Kidney (tissue), 14 donors: Measurements from ENCODE around the gene RGS13. TPM values are rescaled to one million over a fixed set of nuclear protein-coding genes. Genes with fewer than 3 reads are reported as not detected.

ENCODE experiments used
- DNase-seq, 5 donors: peaks; one replicate each; pipeline ENCODE4 v3.0.0-alpha.2; 2013 to 2020
- FAIRE-seq: peaks from 2 replicates; lab custom pipeline; 2012; peaks lifted over from hg19 to GRCh38; lab: Jason Lieb, UNC
- H3K27ac ChIP-seq, 2 donors: one replicate each; pipeline ENCODE4 v1.7.0; 2013; ENCODE audit warnings: low read depth in 2 of 2, low read length in 2 of 2, inconsistent platforms in 1 of 2
- H3K27me3 ChIP-seq: one replicate; pipeline ENCODE4 v1.7.1; 2013; ENCODE audit warnings: low read length, inconsistent platforms; ENCODE audit not compliant: control insufficient read depth, insufficient read depth
- H3K36me3 ChIP-seq, 3 donors: one replicate each; pipeline versions ENCODE4 v1.7.0 to v1.7.1; 2013; ENCODE audit warnings: low read length in 3 of 3, control low read depth in 1 of 3, inconsistent platforms in 1 of 3; ENCODE audit not compliant: insufficient read depth in 3 of 3, control insufficient read depth in 2 of 3
- H3K4me1 ChIP-seq, 3 donors: one replicate each; pipeline versions ENCODE4 v1.7.0 to v1.7.1; 2013; ENCODE audit warnings: low read length in 3 of 3, inconsistent platforms in 1 of 3, low read depth in 1 of 3; ENCODE audit not compliant: control insufficient read depth in 2 of 3, insufficient read depth in 2 of 3
- H3K4me3 ChIP-seq, 3 donors: one replicate each; pipeline versions ENCODE4 v1.7.0 to v1.8.1; 2013; ENCODE audit warnings: low read length in 3 of 3, control low read depth in 1 of 3, inconsistent platforms in 1 of 3
- H3K9ac ChIP-seq, 3 donors: one replicate each; pipeline versions ENCODE4 v1.7.0 to v1.7.1; 2013; ENCODE audit warnings: low read length in 3 of 3, control low read depth in 1 of 3, inconsistent platforms in 1 of 3
- H3K9me3 ChIP-seq, 3 donors: one replicate each; pipeline versions ENCODE4 v1.7.0 to v1.7.1; 2013; ENCODE audit warnings: low read length in 3 of 3, control low read depth in 1 of 3, inconsistent platforms in 1 of 3; ENCODE audit not compliant: control insufficient read depth in 2 of 3, insufficient read depth in 1 of 3
- CTCF ChIP-seq: IDR thresholded peaks from 3 replicates; pipeline ENCODE4 v1.5.1; 2012; ENCODE audit warnings: mild to moderate bottlenecking, moderate library complexity, borderline replicate concordance; ENCODE audit not compliant: insufficient read depth; ENCODE audit errors: extremely low read depth
- intact Hi-C: fragments of 100-400 bp; cut with DNase I; formaldehyde crosslinking; loops from one replicate; pipeline ENCODE4 v1.11.1; 2022
- polyA plus RNA-seq: library from polyadenylated mRNA; stranded (reverse); fragments of 350-450 nt; fragmentation: Illumina TruSeq; extraction: RNeasy Lipid Tissue Mini Kit (QIAGEN cat#74804); gene quantifications from one replicate; pipeline ENCODE4 v1.2.3, GENCODE V29; 2014; ENCODE audit warnings: low read depth, low replicate concordance; ENCODE audit not compliant: insufficient read depth
- total RNA-seq: library from RNA; stranded (reverse); fragmentation: NEBNext Ultra II Directional; extraction: Animal tissue kit (Norgen Biotek cat#: 25700); gene quantifications from one replicate; pipeline ENCODE4 v1.2.1, GENCODE V29; 2021
- donor health status: control.
- donor health status: control.
- donor health status: control.
- donor health status: control.
- donor health status: control.
- donor health status: DM: yes; HTN: yes; CAD: no.
- donor health status: Normal renal cell carcinoma (clear cell type).

Gene RGS13
- total and polyA plus RNA-seq, 2 donors from 2014 or later = 2.1 TPM; not detected in 1

GRCh38 chr1:192639607-192640368 lies 3.8 kb downstream of the RGS13 start:
- FAIRE-seq (no peak), DNase-seq (no peak)
- H3K9ac ChIP-seq = no peak overlapping the region
- TF ChIP-seq CTCF = no peak
- no peaks in the 10 kb centered on the region for H3K27me3 ChIP-seq
- no peaks in the 10 kb centered on the region for H3K4me1 ChIP-seq
- no peaks in the 10 kb centered on the region for H3K36me3 ChIP-seq
- intact Hi-C loops = no loop called here
- no peak overlapping the region for H3K4me3 ChIP-seq
- no peaks in the 10 kb centered on the region for H3K9me3 ChIP-seq
- no peak overlapping the region for H3K27ac ChIP-seq

GRCh38 chr1:192652159-192652558 lies 16.2 kb downstream of the RGS13 start:
- Histone ChIP-seq H3K9ac (no peak overlapping the region), H3K9me3 (no peaks in the 10 kb centered on the region), H3K27ac (no peak overlapping the region), H3K4me1 (no peaks in the 10 kb centered on the region), H3K36me3 (no peaks in the 10 kb centered on the region), H3K27me3 (no peaks in the 10 kb centered on the region), H3K4me3 (no peak overlapping the region)
- intact Hi-C loops = no loop called here
- FAIRE-seq (no peak), DNase-seq (no peak)
- TF ChIP-seq CTCF = no peak

GRCh38 chr1:192654120-192654519 lies 18.2 kb downstream of the RGS13 start:
- Histone ChIP-seq H3K27me3 (no peaks in the 10 kb centered on the region), H3K9ac (no peak overlapping the region), H3K4me1 (no peaks in the 10 kb centered on the region), H3K4me3 (no peak overlapping the region), H3K9me3 (no peaks in the 10 kb centered on the region), H3K36me3 (no peaks in the 10 kb centered on the region), H3K27ac (no peak overlapping the region)
- intact Hi-C loops = no loop called here
- no peak for DNase-seq
- peak; percentile 51 for FAIRE-seq
- TF ChIP-seq CTCF = no peak
